Adrenal gland (tissue), 19 donors: ENCODE measurements around the gene OR51B6. TPM values are rescaled to one million over a fixed set of nuclear protein-coding genes. Genes with fewer than 3 reads are reported as not detected.

Experiments
- DNase-seq, 7 donors: peaks; one replicate each; pipeline ENCODE4 v3.0.0-alpha.2; 2019 to 2020
- H3K27ac ChIP-seq, 5 donors: fragments of 200-600 bp; sonication (generic) in 4 of 5; 1 replicate in 3 of 5; 2 replicates in 2 of 5; pipeline versions ENCODE4 v1.5.1 to v1.8.0; 2016 to 2020; ENCODE audit warnings: mild to moderate bottlenecking in 1 of 5
- H3K27me3 ChIP-seq: fragments of 200-600 bp; 2 replicates; pipeline ENCODE4 v1.8.0; 2021
- H3K36me3 ChIP-seq, 2 donors: fragments of 200-600 bp; replicated peaks in 1 of 2; 1 replicate in 1 of 2; 2 replicates in 1 of 2; pipeline versions ENCODE4 v1.5.1 to v1.8.0; 2018 to 2022
- H3K4me1 ChIP-seq, 2 donors: fragments of 200-600 bp; replicated peaks in 1 of 2; 1 replicate in 1 of 2; 2 replicates in 1 of 2; pipeline versions ENCODE4 v1.5.1 to v1.8.0; 2018 to 2021
- H3K4me3 ChIP-seq, 4 donors: fragments of 200-600 bp; sonication (generic) in 3 of 4; one replicate each; pipeline ENCODE4 v1.5.1; 2016 to 2018
- H3K9me3 ChIP-seq, 3 donors: fragments of 200-600 bp; sonication (generic) in 1 of 3; replicated peaks in 1 of 3; 1 replicate in 2 of 3; 2 replicates in 1 of 3; pipeline versions ENCODE4 v1.5.1 to v1.8.0; 2016 to 2021
- CTCF ChIP-seq, 6 experiments: fragments of 450-650 bp in 4 of 6; fragments of 200-600 bp in 2 of 6; sonication (generic) in 1 of 6; IDR thresholded peaks; 1 replicate in 5 of 6; 2 replicates in 1 of 6; pipeline versions ENCODE4 v1.5.1 to v1.8.0; 2016 to 2021; ENCODE audit warnings: antibody characterized with exemption in 6 of 6, mild to moderate bottlenecking in 2 of 6, moderate library complexity in 1 of 6
- POLR2A ChIP-seq, 2 donors: fragments of 450-650 bp; IDR thresholded peaks; one replicate each; pipeline ENCODE4 v1.6.1; 2017; ENCODE audit warnings: antibody characterized with exemption in 2 of 2, mild to moderate bottlenecking in 2 of 2, moderate library complexity in 1 of 2
- WGBS, 4 donors: extraction: QIAGEN DNeasy Blood & Tissue Kit in 2 of 4; methylation state at CpG; one replicate each; pipeline versions ENCODE4 v1.1.5 to v1.1.7; 2013 to 2017; 5-methylcytosine and 5-hydroxymethylcytosine counted together
- intact Hi-C, 2 donors: fragments of 100-400 bp; cut with DNase I; formaldehyde crosslinking; loops; one replicate each; pipeline versions ENCODE4 v1.14.1 to v1.15.0; 2022 to 2023
- long read RNA-seq, 10 donors: library from polyadenylated mRNA in 3 of 10; unstranded in 2 of 10; stranded (forward) in 1 of 10; transcript quantifications; one replicate each; pipeline ENCODE4 v2.0.0 and lab custom pipeline, GENCODE V29; 2021 to 2026
- polyA plus RNA-seq, 3 donors: library from polyadenylated mRNA; stranded (reverse); fragments of 200-250 nt in 2 of 3; fragments of 350-450 nt in 1 of 3; fragmentation: Illumina TruSeq in 1 of 3; extraction: RNeasy Lipid Tissue Mini Kit (QIAGEN cat#74804) in 1 of 3; gene quantifications; one replicate each; pipeline ENCODE4 v1.2.3, GENCODE V29; 2013 to 2014
- total RNA-seq, 9 donors: library from RNA; depleted of rRNA in 4 of 9; stranded (reverse); fragments of >200 nt in 4 of 9; fragments of 120-200 nt in 1 of 9; fragmentation: NEBNext Ultra II Directional in 1 of 9; extraction: Animal tissue kit (Norgen Biotek cat#: 25700) in 1 of 9; gene quantifications; one replicate each; pipeline versions ENCODE4 v1.1.0 to v1.2.4, GENCODE V29; 2013 to 2023
- donor health status: healthy with polysubstance abuse.
- donor health status: Bipolar disorder and iron deficiency.
- donor health status: DM: yes; HTN: yes; CAD: no.
- donor health status: DM: no; HTN: no; CAD: no.
- donor health status: DM: no; HTN: no; CAD: no.
- donor health status: DM: yes; HTN: yes; CAD: no.

The OR51B6 gene, protein sequence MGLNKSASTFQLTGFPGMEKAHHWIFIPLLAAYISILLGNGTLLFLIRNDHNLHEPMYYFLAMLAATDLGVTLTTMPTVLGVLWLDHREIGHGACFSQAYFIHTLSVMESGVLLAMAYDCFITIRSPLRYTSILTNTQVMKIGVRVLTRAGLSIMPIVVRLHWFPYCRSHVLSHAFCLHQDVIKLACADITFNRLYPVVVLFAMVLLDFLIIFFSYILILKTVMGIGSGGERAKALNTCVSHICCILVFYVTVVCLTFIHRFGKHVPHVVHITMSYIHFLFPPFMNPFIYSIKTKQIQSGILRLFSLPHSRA
- total RNA-seq = not detected
- polyA plus RNA-seq = not detected
- long read RNA-seq, donor 1 = 0 reads
- long read RNA-seq, donor 2 = 0 reads
- long read RNA-seq, donor 3 = 0 reads
- long read RNA-seq, donor 4 = 0 reads
- long read RNA-seq, donor 5 = 0 reads
- long read RNA-seq, donor 6 = 0 reads
- long read RNA-seq, donor 7 = 0 reads
- long read RNA-seq, donor 8 = 0 reads
- long read RNA-seq, donor 9 = 0 reads
- long read RNA-seq, donor 10 = 0 reads

GRCh38 chr11:5351208-5351607, at the start of gene OR51B6:
OR51B6 (plus strand) TSS chr11:5351508; CDS start chr11:5351508, 0 bp downstream.
- H3K9me3 ChIP-seq = no peaks in the 10 kb centered on the region
- WGBS, 4 donors = 50 to 62% (median 60%) methylated on average over 1 of the region's 1 CpG
- intact Hi-C loops = no loop called here
- no peaks in the 10 kb centered on the region for H3K27me3 ChIP-seq
- TF ChIP-seq POLR2A (IDR thresholded peaks at IDR 0.05) = no peak
- TF ChIP-seq CTCF (IDR thresholded peaks at IDR 0.05) = no peak
- no peak within 1 kb of the TSS for H3K27ac ChIP-seq
- no peaks in the 10 kb centered on the region for H3K36me3 ChIP-seq
- H3K4me3 ChIP-seq = no peak within 1 kb of the TSS
- DNase-seq = no peak
- H3K4me1 ChIP-seq = no peaks in the 10 kb centered on the region

DNA sequence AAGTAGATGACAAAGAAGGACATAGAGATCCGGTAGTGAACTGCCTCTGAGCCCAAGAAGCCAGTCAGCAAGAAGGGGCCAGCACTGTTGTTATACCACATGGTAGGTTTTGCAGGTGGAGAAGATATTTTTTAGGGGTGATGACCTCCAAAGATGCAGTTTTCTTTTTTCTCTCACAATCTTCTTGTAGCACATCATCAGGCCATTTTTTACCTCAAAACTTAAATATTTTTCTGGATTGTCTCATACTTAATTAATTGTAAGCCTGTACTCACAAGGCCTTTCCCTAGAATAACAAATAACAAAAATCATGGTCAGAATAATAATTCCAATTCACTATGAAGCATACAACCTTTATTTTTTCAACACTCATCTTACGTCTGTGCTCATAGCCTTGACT, 49.5 kb upstream of the OR51B6 start, which contains the start of gene OR51B4:
Gene OR51B4, minus strand, starts transcription at position 101 of the 400 bp plus-strand sequence. Its CDS starts 0 bp downstream, at position 101.
- H3K27me3 ChIP-seq = no peaks in the 10 kb centered on the region
- DNase-seq = no peak
- H3K4me1 ChIP-seq = no peaks in the 10 kb centered on the region
- intact Hi-C loops = no loop called here
- 77 to 81% (median 79%) methylated on average over 2 of the region's 2 CpGs for WGBS, 4 donors
- H3K4me3 ChIP-seq = no peak within 1 kb of the TSS
- TF ChIP-seq CTCF (IDR thresholded peaks at IDR 0.05) (no peak), POLR2A (IDR thresholded peaks at IDR 0.05) (no peak)
- no peaks in the 10 kb centered on the region for H3K36me3 ChIP-seq
- H3K9me3 ChIP-seq = no peaks in the 10 kb centered on the region
- no peak within 1 kb of the TSS for H3K27ac ChIP-seq

- no peaks in the 10 kb centered on the region for H3K36me3 ChIP-seq
- no peak overlapping the region for H3K27ac ChIP-seq
- no peaks in the 10 kb centered on the region for H3K9me3 ChIP-seq
- 65 to 87% (median 71%) methylated on average over 5 of the region's 5 CpGs for WGBS, 4 donors
- intact Hi-C loops = no loop called here
- DNase-seq = no peak
- no peaks in the 10 kb centered on the region for H3K4me1 ChIP-seq
- TF ChIP-seq CTCF (IDR thresholded peaks at IDR 0.05) = no peak
- no peak for TF ChIP-seq POLR2A (IDR thresholded peaks at IDR 0.05)
- H3K4me3 ChIP-seq = no peak overlapping the region
- no peaks in the 10 kb centered on the region for H3K27me3 ChIP-seq
These were observed 47.7 kb upstream of the OR51B6 start for GRCh38 chr11:5303626-5304025.

DNA sequence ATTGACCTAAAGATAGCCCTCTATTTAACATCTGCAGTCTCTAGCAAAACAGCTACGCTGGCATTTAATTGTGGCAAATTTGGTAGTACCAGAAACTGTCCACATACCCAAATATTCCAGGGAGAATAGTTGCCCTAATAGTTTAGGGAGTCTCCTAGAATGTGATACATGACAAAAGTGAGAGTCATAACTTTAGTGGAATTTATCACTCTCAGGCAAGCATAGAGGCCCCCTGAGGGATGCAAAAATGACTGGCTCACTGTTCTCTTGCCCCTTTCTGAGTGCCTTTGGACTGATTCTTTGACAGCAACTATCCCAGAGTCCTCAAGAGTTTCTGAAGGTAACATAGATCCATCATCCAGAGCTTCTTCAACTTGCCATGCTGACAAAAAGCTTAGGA, 47.3 kb upstream of the OR51B6 start:
- Histone ChIP-seq H3K27ac (no peak overlapping the region), H3K36me3 (no peaks in the 10 kb centered on the region), H3K9me3 (no peaks in the 10 kb centered on the region), H3K4me1 (no peaks in the 10 kb centered on the region), H3K4me3 (no peak overlapping the region), H3K27me3 (no peaks in the 10 kb centered on the region)
- intact Hi-C loops = no loop called here
- no peak for TF ChIP-seq CTCF (IDR thresholded peaks at IDR 0.05)
- no peak for TF ChIP-seq POLR2A (IDR thresholded peaks at IDR 0.05)
- 88 to 93% (median 90%) methylated on average over 1 of the region's 1 CpG for WGBS, 4 donors
- DNase-seq = no peak
